HFF-Myc (cell line): ENCODE measurements around the gene PLS3.

ENCODE experiments used
- DNase-seq: peaks from one replicate; pipeline ENCODE4 v3.0.0-alpha.2; 2011; ENCODE audit warnings: low read depth; ENCODE audit errors: extremely low read depth
- H3K4me3 ChIP-seq: replicated peaks from 2 replicates; pipeline ENCODE4 v1.5.1; 2011; ENCODE audit warnings: low read depth, mild to moderate bottlenecking, control low read depth, low read length
- CTCF ChIP-seq: IDR thresholded peaks from 2 replicates; pipeline ENCODE4 v1.5.1; 2012; ENCODE audit warnings: mild to moderate bottlenecking, low read depth, low read length, control low read depth; ENCODE audit errors: missing control alignments

Gene PLS3

GRCh38 chrX:115696039-115696438 lies 135.1 kb downstream of the PLS3 start:
- H3K4me3 ChIP-seq, result no peak overlapping the region
- no peak for TF ChIP-seq CTCF
- no peak for DNase-seq

- H3K4me3 ChIP-seq, result no peak overlapping the region
- DNase-seq, result no peak
- no peak for TF ChIP-seq CTCF
Observed at GRCh38 chrX:115696939-115697338, 136.0 kb downstream of the PLS3 start.

GRCh38 chrX:115697806-115698205 lies 136.8 kb downstream of the PLS3 start:
- no peak for DNase-seq
- H3K4me3 ChIP-seq, result no peak overlapping the region
- no peak for TF ChIP-seq CTCF
